Trophoblast cell (in vitro differentiated cells and primary cell): ENCODE results near the gene ZC2HC1C.
A peak's percentile ranks its signal among the peaks of the same experiment; 100 is the strongest.

Experiments used
- DNase-seq, 2 donors: peaks; one replicate each; pipeline ENCODE4 v3.0.0-alpha.2; 2016
- H2AFZ ChIP-seq: 2 replicates; pipeline ENCODE4 v1.6.1; 2013; ENCODE audit warnings: low read length, moderate library complexity, mild to moderate bottlenecking; ENCODE audit not compliant: insufficient read depth, poor library complexity
- H2AK5ac ChIP-seq: 2 replicates; pipeline ENCODE4 v1.6.1; 2013; ENCODE audit warnings: mild to moderate bottlenecking, low read length
- H2BK120ac ChIP-seq: 2 replicates; pipeline ENCODE4 v1.6.1; 2013; ENCODE audit warnings: low read length, mild to moderate bottlenecking, moderate library complexity; ENCODE audit not compliant: insufficient read depth, poor library complexity
- H2BK12ac ChIP-seq: 2 replicates; pipeline ENCODE4 v1.6.1; 2013; ENCODE audit warnings: mild to moderate bottlenecking, low read length, moderate library complexity
- H2BK5ac ChIP-seq: 2 replicates; pipeline ENCODE4 v1.6.1; 2013; ENCODE audit warnings: low read length, low read depth, moderate library complexity, mild to moderate bottlenecking; ENCODE audit not compliant: poor library complexity
- H3K14ac ChIP-seq: 2 replicates; pipeline ENCODE4 v1.6.1; 2013; ENCODE audit warnings: mild to moderate bottlenecking, low read length
- H3K18ac ChIP-seq: 2 replicates; pipeline ENCODE4 v1.6.1; 2013; ENCODE audit warnings: mild to moderate bottlenecking, low read length
- H3K23ac ChIP-seq: 2 replicates; pipeline ENCODE4 v1.6.1; 2013; ENCODE audit warnings: low read length
- H3K27ac ChIP-seq: 2 replicates; pipeline ENCODE4 v1.5.1; 2013; ENCODE audit warnings: low read depth, mild to moderate bottlenecking, inconsistent platforms, low read length, moderate library complexity
- H3K27me3 ChIP-seq: 2 replicates; pipeline ENCODE4 v1.6.1; 2013; ENCODE audit warnings: inconsistent platforms, mild to moderate bottlenecking, low read length, moderate library complexity; ENCODE audit not compliant: insufficient read depth
- H3K36me3 ChIP-seq, 2 experiments: 1 replicate in 1 of 2; 2 replicates in 1 of 2; pipeline ENCODE4 v1.6.1; 2013; ENCODE audit warnings: low read length in 2 of 2, mild to moderate bottlenecking in 2 of 2, moderate library complexity in 1 of 2; ENCODE audit not compliant: insufficient read depth in 2 of 2, control insufficient read depth in 1 of 2
- H3K4ac ChIP-seq: 2 replicates; pipeline ENCODE4 v1.6.1; 2013; ENCODE audit warnings: low read depth, mild to moderate bottlenecking, low read length, moderate library complexity
- H3K4me1 ChIP-seq, 2 experiments: 1 replicate in 1 of 2; 2 replicates in 1 of 2; pipeline ENCODE4 v1.6.1; 2013; ENCODE audit warnings: low read length in 2 of 2, mild to moderate bottlenecking in 2 of 2, moderate library complexity in 1 of 2; ENCODE audit not compliant: insufficient read depth in 2 of 2, control insufficient read depth in 1 of 2
- H3K4me2 ChIP-seq: 2 replicates; pipeline ENCODE4 v1.6.1; 2013; ENCODE audit warnings: inconsistent platforms, mild to moderate bottlenecking, low read length, moderate library complexity
- H3K4me3 ChIP-seq: 2 replicates; pipeline ENCODE4 v1.5.1; 2013; ENCODE audit warnings: mild to moderate bottlenecking, low read depth, low read length, inconsistent platforms
- H3K79me1 ChIP-seq: one replicate; pipeline ENCODE4 v1.6.1; 2013; ENCODE audit warnings: low read length
- H3K79me2 ChIP-seq: 2 replicates; pipeline ENCODE4 v1.6.1; 2013; ENCODE audit warnings: low read length, mild to moderate bottlenecking; ENCODE audit not compliant: control insufficient read depth, insufficient read depth, poor library complexity
- H3K9ac ChIP-seq: 2 replicates; pipeline ENCODE4 v1.6.1; 2013; ENCODE audit warnings: mild to moderate bottlenecking, low read length
- H3K9me3 ChIP-seq: 2 replicates; pipeline ENCODE4 v1.6.1; 2013; ENCODE audit warnings: low read depth, mild to moderate bottlenecking, control low read depth, inconsistent platforms, low read length; ENCODE audit not compliant: insufficient read depth
- H4K12ac ChIP-seq: 2 replicates; pipeline ENCODE4 v1.6.1; 2013; ENCODE audit warnings: low read depth, mild to moderate bottlenecking, low read length, moderate library complexity
- H4K8ac ChIP-seq: 2 replicates; pipeline ENCODE4 v1.6.1; 2013; ENCODE audit warnings: low read depth, mild to moderate bottlenecking, low read length, moderate library complexity
- H4K91ac ChIP-seq: one replicate; pipeline ENCODE4 v1.6.1; 2013; ENCODE audit warnings: low read depth, mild to moderate bottlenecking, low read length, moderate library complexity
- WGBS: extraction: QIAGEN DNeasy Blood & Tissue Kit; methylation state at CpG from one replicate; pipeline ENCODE4 v1.1.7; 2013; ENCODE audit warnings: missing lambda C conversion rate; ENCODE audit not compliant: insufficient read length, insufficient coverage; ENCODE audit errors: extremely low coverage; 5-methylcytosine and 5-hydroxymethylcytosine counted together

Gene ZC2HC1C

GRCh38 chr14:75098682-75099081 lies 29.2 kb downstream of the ZC2HC1C start:
- no peak for DNase-seq
- H2BK120ac ChIP-seq = no peak overlapping the region
- H3K18ac ChIP-seq = no peak overlapping the region
- H2AFZ ChIP-seq = no peak overlapping the region
- no peak overlapping the region for H3K9ac ChIP-seq
- no peak overlapping the region for H4K12ac ChIP-seq
- no peak overlapping the region for H3K4ac ChIP-seq
- H4K8ac ChIP-seq = no peak overlapping the region
- no peak overlapping the region for H4K91ac ChIP-seq
- H3K23ac ChIP-seq = no peak overlapping the region
- H3K9me3 ChIP-seq = no peaks in the 10 kb centered on the region
- H2BK12ac ChIP-seq = no peak overlapping the region
- no peak overlapping the region for H3K4me3 ChIP-seq
- H2AK5ac ChIP-seq = no peak overlapping the region
- no peaks in the 10 kb centered on the region for H3K79me1 ChIP-seq
- no peak overlapping the region for H3K27ac ChIP-seq
- H3K4me2 ChIP-seq = no peak overlapping the region
- H3K36me3 ChIP-seq = peaks cover 21 to 26% of the 10 kb centered on the region in 2 experiments
- no CpG with 5 or more reads among the region's 1 CpG for WGBS
- no peak overlapping the region for H2BK5ac ChIP-seq
- H3K4me1 ChIP-seq = no peaks in the 10 kb centered on the region
- no peaks in the 10 kb centered on the region for H3K79me2 ChIP-seq
- H3K14ac ChIP-seq = no peak overlapping the region
- no peaks in the 10 kb centered on the region for H3K27me3 ChIP-seq

DNA sequence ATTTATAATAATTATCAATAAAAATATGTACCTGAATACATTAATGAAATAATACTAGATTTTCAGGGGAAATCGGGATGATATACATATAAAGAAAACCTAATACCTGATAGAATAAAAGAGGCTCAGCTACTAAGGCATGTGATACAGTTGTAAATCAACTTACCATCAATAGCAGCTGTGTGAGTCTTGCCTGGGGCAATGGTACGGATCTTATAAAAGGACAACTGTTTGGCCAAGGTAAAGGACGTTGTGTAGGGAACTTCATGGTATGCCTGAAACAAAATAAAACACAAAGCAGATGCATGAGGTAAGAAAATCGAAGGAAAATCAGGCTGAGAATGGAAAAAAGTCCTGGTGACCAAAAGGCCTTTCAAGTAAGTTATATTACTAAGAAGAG lies 32.0 kb downstream of the ZC2HC1C start:
- no peak overlapping the region for H2BK12ac ChIP-seq
- no peak overlapping the region for H4K8ac ChIP-seq
- H3K9me3 ChIP-seq = no peaks in the 10 kb centered on the region
- no peak overlapping the region for H2AK5ac ChIP-seq
- WGBS = no CpG with 5 or more reads among the region's 4 CpGs
- no peak for DNase-seq
- H3K4me3 ChIP-seq = no peak overlapping the region
- no peaks in the 10 kb centered on the region for H3K27me3 ChIP-seq
- no peak overlapping the region for H3K4ac ChIP-seq
- no peak overlapping the region for H4K91ac ChIP-seq
- H3K23ac ChIP-seq = no peak overlapping the region
- H3K79me2 ChIP-seq = no peaks in the 10 kb centered on the region
- H3K18ac ChIP-seq = no peak overlapping the region
- H3K4me1 ChIP-seq = no peaks in the 10 kb centered on the region
- no peak overlapping the region for H3K14ac ChIP-seq
- H3K27ac ChIP-seq = no peak overlapping the region
- H2BK5ac ChIP-seq = no peak overlapping the region
- no peak overlapping the region for H2BK120ac ChIP-seq
- H3K4me2 ChIP-seq = no peak overlapping the region
- H3K36me3 ChIP-seq = peaks cover 19 to 31% of the 10 kb centered on the region in 2 experiments
- no peaks in the 10 kb centered on the region for H3K79me1 ChIP-seq
- H3K9ac ChIP-seq = no peak overlapping the region
- no peak overlapping the region for H4K12ac ChIP-seq
- H2AFZ ChIP-seq = no peak overlapping the region

- Histone ChIP-seq H3K79me2 (no peaks in the 10 kb centered on the region), H4K8ac (no peak overlapping the region), H3K18ac (no peak overlapping the region), H3K27me3 (no peaks in the 10 kb centered on the region), H3K23ac (no peak overlapping the region), H4K12ac (no peak overlapping the region), H3K14ac (no peak overlapping the region), H3K4me1 (no peaks in the 10 kb centered on the region), H3K9me3 (no peaks in the 10 kb centered on the region), H2BK120ac (no peak overlapping the region), H2BK12ac (no peak overlapping the region), H3K9ac (no peak overlapping the region), H3K4ac (no peak overlapping the region), H3K27ac (no peak overlapping the region), H3K36me3 (peaks cover 11 to 32% of the 10 kb centered on the region in 2 experiments), H3K4me2 (no peak overlapping the region), H3K4me3 (no peak overlapping the region), H3K79me1 (no peaks in the 10 kb centered on the region), H2AK5ac (no peak overlapping the region), H4K91ac (no peak overlapping the region), H2AFZ (no peak overlapping the region), H2BK5ac (no peak overlapping the region)
- no peak for DNase-seq
- WGBS = no CpG with 5 or more reads among the region's 3 CpGs
Measured at GRCh38 chr14:75107186-75107585, 37.7 kb downstream of the ZC2HC1C start.

DNA sequence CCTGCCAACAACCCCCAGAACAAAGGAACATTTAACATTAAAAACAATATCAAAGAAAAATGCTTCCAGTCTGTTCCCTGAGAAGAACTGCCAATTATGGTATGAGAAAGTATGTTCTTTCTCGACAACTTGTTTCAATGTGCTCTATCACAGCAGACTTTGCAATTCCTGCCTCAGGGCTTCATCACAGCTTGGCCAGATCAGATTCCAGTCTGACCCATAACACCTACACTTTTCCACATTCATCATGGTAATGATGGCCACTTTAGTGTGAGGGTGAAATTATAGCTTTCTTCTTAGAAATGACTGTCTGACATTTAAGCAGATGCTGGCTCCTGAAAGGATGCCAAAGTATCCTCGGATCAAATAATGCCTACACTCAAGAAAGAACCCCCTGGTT lies 40.4 kb downstream of the ZC2HC1C start:
- no CpG with 5 or more reads among the region's 2 CpGs for WGBS
- H2BK12ac ChIP-seq = no peak overlapping the region
- H2AK5ac ChIP-seq = no peak overlapping the region
- H2AFZ ChIP-seq = no peak overlapping the region
- H3K23ac ChIP-seq = peak overlapping the region; percentile 81
- H3K9ac ChIP-seq = no peak overlapping the region
- no peak overlapping the region for H3K14ac ChIP-seq
- H3K36me3 ChIP-seq = peaks cover 11 to 36% of the 10 kb centered on the region in 2 experiments
- H3K4me3 ChIP-seq = no peak overlapping the region
- H3K79me2 ChIP-seq = no peaks in the 10 kb centered on the region
- H3K27ac ChIP-seq = no peak overlapping the region
- no peak overlapping the region for H3K4ac ChIP-seq
- H3K79me1 ChIP-seq = no peaks in the 10 kb centered on the region
- DNase-seq = no peak
- H2BK120ac ChIP-seq = no peak overlapping the region
- no peak overlapping the region for H2BK5ac ChIP-seq
- no peaks in the 10 kb centered on the region for H3K27me3 ChIP-seq
- H3K4me1 ChIP-seq = no peaks in the 10 kb centered on the region
- no peak overlapping the region for H4K8ac ChIP-seq
- H3K9me3 ChIP-seq = no peaks in the 10 kb centered on the region
- no peak overlapping the region for H4K91ac ChIP-seq
- H4K12ac ChIP-seq = no peak overlapping the region
- H3K4me2 ChIP-seq = no peak overlapping the region
- no peak overlapping the region for H3K18ac ChIP-seq
